Caco-2 (cell line): ENCODE data around the gene ST8SIA6. TPM values are rescaled to one million over a fixed set of nuclear protein-coding genes. Genes with fewer than 3 reads are reported as not detected.

Experiments
- BruUV-seq: library from RNA; stranded (reverse); fragments of 400-500 nt; replicated peaks from 2 replicates; lab custom pipeline; 2021; lab: Mats Ljungman, UMichigan
- CTCF ChIA-PET: fragments of 300-600 bp; sonication (Branson Sonifier 250); formaldehyde crosslinking; loops from one replicate; lab custom pipeline; 2022; ENCODE audit warnings: antibody characterized with exemption; lab: Charles Lee
- POLR2A ChIA-PET: fragments of 300-600 bp; sonication (Branson Sonifier 250); formaldehyde crosslinking; loops from one replicate; lab custom pipeline; 2022; ENCODE audit warnings: antibody characterized with exemption; lab: Charles Lee
- DNase-seq, 2 experiments: peaks; one replicate each; pipeline versions ENCODE4 v3.0.0 to v3.0.0-alpha.2; 2020 to 2022
- H3K27me3 ChIP-seq: replicated peaks from 2 replicates; pipeline ENCODE4 v1.6.0; 2011; ENCODE audit warnings: low read length; ENCODE audit not compliant: control insufficient read depth, insufficient read depth
- H3K36me3 ChIP-seq: 2 replicates; pipeline ENCODE4 v1.5.1; 2011; ENCODE audit warnings: low read length; ENCODE audit not compliant: control insufficient read depth, insufficient read depth
- H3K4me1 ChIP-seq: fragments of 250-450 bp; sonication (Bioruptor Pico); 2 replicates; pipeline ENCODE4 v1.5.1; 2020; ENCODE audit warnings: mild to moderate bottlenecking
- H3K4me3 ChIP-seq: 2 replicates; pipeline ENCODE4 v1.5.1; 2011; ENCODE audit warnings: low read depth, mild to moderate bottlenecking, control low read depth, low read length
- H3K9me3 ChIP-seq: fragments of 250-450 bp; sonication (Bioruptor Pico); 2 replicates; pipeline ENCODE4 v1.5.1; 2020; ENCODE audit warnings: mild to moderate bottlenecking, moderate library complexity
- H3K27ac Mint-ChIP-seq: one replicate; pipeline ENCODE4 v1.8.0; 2022; ENCODE audit warnings: mixed read lengths; ENCODE audit not compliant: unreplicated experiment
- H3K27me3 Mint-ChIP-seq: one replicate; pipeline ENCODE4 v1.8.0; 2022; ENCODE audit warnings: mixed read lengths; ENCODE audit not compliant: insufficient read depth, unreplicated experiment
- H3K36me3 Mint-ChIP-seq: one replicate; pipeline ENCODE4 v1.8.0; 2022; ENCODE audit warnings: mild to moderate bottlenecking, mixed read lengths; ENCODE audit not compliant: insufficient read depth, unreplicated experiment
- H3K4me1 Mint-ChIP-seq: one replicate; pipeline ENCODE4 v1.8.0; 2022; ENCODE audit warnings: low read depth, mixed read lengths; ENCODE audit not compliant: unreplicated experiment
- H3K4me3 Mint-ChIP-seq: one replicate; pipeline ENCODE4 v1.8.0; 2022; ENCODE audit warnings: mild to moderate bottlenecking, moderate library complexity, mixed read lengths; ENCODE audit not compliant: unreplicated experiment
- H3K9me3 Mint-ChIP-seq: one replicate; pipeline ENCODE4 v1.8.0; 2022; ENCODE audit warnings: mixed read lengths; ENCODE audit not compliant: unreplicated experiment
- intact Hi-C: fragments of 100-400 bp; cut with micrococcal nuclease; formaldehyde crosslinking; loops from one replicate; pipeline ENCODE4 v1.10.0; 2022; ENCODE audit not compliant: unreplicated experiment
- total RNA-seq: library from RNA; stranded (reverse); gene quantifications from 2 replicates; pipeline ENCODE4 v1.2.3, GENCODE V29; 2022
- TF ChIP-seq, protein P1 (sequence below), 2 experiments: fragments of 200-600 bp in 1 of 2; IDR thresholded peaks; 1 replicate in 1 of 2; 2 replicates in 1 of 2; pipeline versions ENCODE4 v1.5.1 to v1.8.0; 2011 to 2022; ENCODE audit warnings: antibody characterized with exemption in 1 of 2, control low read depth in 1 of 2, inconsistent platforms in 1 of 2, low read depth in 1 of 2, low read length in 1 of 2, mild to moderate bottlenecking in 1 of 2, moderate library complexity in 1 of 2; ENCODE audit not compliant: insufficient read depth in 1 of 2, severe bottlenecking in 1 of 2, unreplicated experiment in 1 of 2

ST8SIA6 gene
- total RNA-seq, 1 experiment from 2014 or later, result 0.16 TPM

GRCh38 chr10:17354781-17355180 is 99.6 kb downstream of the ST8SIA6 start:
- Histone ChIP-seq H3K4me3 (no peak overlapping the region), H3K4me1 (peaks cover 15% of the 10 kb centered on the region), H3K9me3 (0 out of 2 replicates have a peak, but pooled peaks cover 4% of the 10 kb centered on the region), H3K36me3 (no peaks in the 10 kb centered on the region), H3K27me3 (no peaks in the 10 kb centered on the region)
- ChIA-PET POLR2A (no interaction called here), CTCF (no interaction called here)
- no peaks in the 10 kb centered on the region for H3K9me3 Mint-ChIP-seq
- no peak for DNase-seq
- BruUV-seq, result no TSS peak
- TF ChIP-seq, protein P1, sequence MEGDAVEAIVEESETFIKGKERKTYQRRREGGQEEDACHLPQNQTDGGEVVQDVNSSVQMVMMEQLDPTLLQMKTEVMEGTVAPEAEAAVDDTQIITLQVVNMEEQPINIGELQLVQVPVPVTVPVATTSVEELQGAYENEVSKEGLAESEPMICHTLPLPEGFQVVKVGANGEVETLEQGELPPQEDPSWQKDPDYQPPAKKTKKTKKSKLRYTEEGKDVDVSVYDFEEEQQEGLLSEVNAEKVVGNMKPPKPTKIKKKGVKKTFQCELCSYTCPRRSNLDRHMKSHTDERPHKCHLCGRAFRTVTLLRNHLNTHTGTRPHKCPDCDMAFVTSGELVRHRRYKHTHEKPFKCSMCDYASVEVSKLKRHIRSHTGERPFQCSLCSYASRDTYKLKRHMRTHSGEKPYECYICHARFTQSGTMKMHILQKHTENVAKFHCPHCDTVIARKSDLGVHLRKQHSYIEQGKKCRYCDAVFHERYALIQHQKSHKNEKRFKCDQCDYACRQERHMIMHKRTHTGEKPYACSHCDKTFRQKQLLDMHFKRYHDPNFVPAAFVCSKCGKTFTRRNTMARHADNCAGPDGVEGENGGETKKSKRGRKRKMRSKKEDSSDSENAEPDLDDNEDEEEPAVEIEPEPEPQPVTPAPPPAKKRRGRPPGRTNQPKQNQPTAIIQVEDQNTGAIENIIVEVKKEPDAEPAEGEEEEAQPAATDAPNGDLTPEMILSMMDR (IDR thresholded peaks at IDR 0.05; ENCODE audit: insufficient read depth in 1 of 2, low read depth in 1 of 2, low read length in 1 of 2, severe bottlenecking in 1 of 2, unreplicated experiment in 1 of 2), result no peak
- no peaks in the 10 kb centered on the region for H3K27me3 Mint-ChIP-seq
- no peak overlapping the region for H3K27ac Mint-ChIP-seq
- intact Hi-C loops, result no loop called here
- no peak overlapping the region for H3K4me3 Mint-ChIP-seq
- peaks cover 4% of the 10 kb centered on the region for H3K36me3 Mint-ChIP-seq
- H3K4me1 Mint-ChIP-seq, result peaks cover 20% of the 10 kb centered on the region

GRCh38 chr10:17353568-17354300 is 100.7 kb downstream of the ST8SIA6 start:
- POLR2A ChIA-PET, result no interaction called here
- peaks cover 20% of the 10 kb centered on the region for H3K4me1 Mint-ChIP-seq
- no TSS peak for BruUV-seq
- no peak for DNase-seq
- CTCF ChIA-PET, result no interaction called here
- intact Hi-C loops, result no loop called here
- Histone ChIP-seq H3K27me3 (no peaks in the 10 kb centered on the region), H3K36me3 (no peaks in the 10 kb centered on the region), H3K4me3 (no peak overlapping the region), H3K4me1 (peaks cover 22% of the 10 kb centered on the region), H3K9me3 (0 out of 2 replicates have a peak, but pooled peaks cover 6% of the 10 kb centered on the region)
- no peaks in the 10 kb centered on the region for H3K27me3 Mint-ChIP-seq
- TF ChIP-seq, protein P1 (IDR thresholded peaks at IDR 0.05; ENCODE audit: insufficient read depth in 1 of 2, low read depth in 1 of 2, low read length in 1 of 2, severe bottlenecking in 1 of 2, unreplicated experiment in 1 of 2), result no peak
- no peaks in the 10 kb centered on the region for H3K9me3 Mint-ChIP-seq
- H3K4me3 Mint-ChIP-seq, result no peak overlapping the region
- H3K27ac Mint-ChIP-seq, result no peak overlapping the region
- H3K36me3 Mint-ChIP-seq, result peaks cover 6% of the 10 kb centered on the region

- Histone ChIP-seq H3K4me1 (peaks cover 17% of the 10 kb centered on the region), H3K27me3 (no peaks in the 10 kb centered on the region), H3K4me3 (no peak overlapping the region), H3K9me3 (0 out of 2 replicates have a peak, but pooled peaks cover 6% of the 10 kb centered on the region), H3K36me3 (no peaks in the 10 kb centered on the region)
- DNase-seq, result no peak
- intact Hi-C loops, result no loop called here
- H3K4me1 Mint-ChIP-seq, result peaks cover 9% of the 10 kb centered on the region
- ChIA-PET POLR2A (no interaction called here), CTCF (no interaction called here)
- peaks cover 6% of the 10 kb centered on the region for H3K36me3 Mint-ChIP-seq
- TF ChIP-seq, protein P1 (IDR thresholded peaks at IDR 0.05; ENCODE audit: insufficient read depth in 1 of 2, low read depth in 1 of 2, low read length in 1 of 2, severe bottlenecking in 1 of 2, unreplicated experiment in 1 of 2), result no peak
- no peaks in the 10 kb centered on the region for H3K9me3 Mint-ChIP-seq
- no peak overlapping the region for H3K4me3 Mint-ChIP-seq
- H3K27me3 Mint-ChIP-seq, result no peaks in the 10 kb centered on the region
- no peak overlapping the region for H3K27ac Mint-ChIP-seq
- no TSS peak for BruUV-seq
Measured at GRCh38 chr10:17352583-17352982, 101.8 kb downstream of the ST8SIA6 start.
